HG02943 (cell line): Measurements from ENCODE around the gene LAMA2.

ENCODE experiments used
- ATAC-seq: cut with Tn5 transposase; IDR thresholded peaks from one replicate; pipeline ENCODE4 v1.9.1; 2021; ENCODE audit warnings: mild to moderate bottlenecking, low read depth, moderate library complexity; ENCODE audit not compliant: unreplicated experiment

The LAMA2 gene

DNA sequence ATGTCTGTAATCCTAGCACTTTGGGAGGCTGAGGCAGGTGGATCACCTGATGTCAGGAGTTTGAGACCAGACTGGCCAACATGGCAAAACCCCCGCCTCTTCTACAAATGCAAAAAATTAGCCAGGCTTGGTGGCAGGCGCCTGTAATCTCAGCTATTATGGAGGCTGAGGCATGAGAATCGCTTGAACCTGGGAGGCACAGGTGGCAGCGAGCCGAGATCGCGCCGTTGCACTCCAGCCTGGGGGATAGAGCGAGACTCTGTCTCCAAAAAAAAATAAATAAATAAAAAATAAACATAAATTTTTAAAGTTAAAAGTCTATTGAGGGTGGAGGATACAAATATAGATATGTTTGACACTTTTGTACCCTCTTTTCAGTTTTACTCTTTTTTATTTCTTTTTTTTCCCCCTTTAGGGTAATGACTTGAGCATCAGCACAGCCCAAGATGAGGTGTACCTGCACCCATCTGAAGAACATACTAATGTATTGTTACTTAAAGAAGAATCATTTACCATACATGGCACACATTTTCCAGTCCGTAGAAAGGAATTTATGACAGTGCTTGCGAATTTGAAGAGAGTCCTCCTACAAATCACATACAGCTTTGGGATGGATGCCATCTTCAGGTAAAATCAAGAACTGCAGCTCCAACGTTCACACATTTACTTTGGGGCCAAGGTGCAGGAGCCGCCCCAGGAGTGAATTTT, 368.9 kb downstream of the LAMA2 start:
- ATAC-seq = peak; percentile 90

DNA sequence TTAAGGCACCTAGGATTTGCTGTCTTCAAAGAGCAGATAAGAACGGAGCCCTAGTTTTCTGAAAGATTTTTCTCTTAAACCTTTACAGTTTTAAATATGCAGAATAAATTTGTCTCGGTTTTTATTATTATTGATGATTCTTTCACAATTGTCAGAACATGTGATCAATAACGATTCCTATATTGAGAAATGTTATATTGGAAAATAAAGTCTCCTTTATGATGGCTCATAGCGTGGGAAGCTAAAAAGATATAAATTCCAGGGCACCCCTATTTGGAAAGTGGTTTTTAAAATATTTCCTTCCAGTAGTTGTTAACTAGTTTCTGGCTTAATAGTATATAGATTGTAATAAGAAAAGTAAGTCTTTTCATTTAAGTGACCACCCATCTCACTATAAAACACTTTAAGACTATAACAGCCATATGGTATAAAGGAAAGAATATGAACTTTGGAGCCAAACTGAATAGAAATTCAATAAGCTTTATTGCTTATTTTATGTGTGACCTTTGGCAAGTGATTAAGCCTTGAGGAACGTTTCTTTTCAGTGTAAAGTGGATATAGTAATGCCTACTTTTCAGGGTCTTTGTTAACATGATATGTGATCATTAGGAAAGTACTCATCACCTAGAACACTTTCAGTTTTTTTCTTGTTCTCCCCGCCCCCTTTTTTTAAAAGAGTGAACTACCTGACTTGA, 369.6 kb downstream of the LAMA2 start:
- no peak for ATAC-seq

DNA sequence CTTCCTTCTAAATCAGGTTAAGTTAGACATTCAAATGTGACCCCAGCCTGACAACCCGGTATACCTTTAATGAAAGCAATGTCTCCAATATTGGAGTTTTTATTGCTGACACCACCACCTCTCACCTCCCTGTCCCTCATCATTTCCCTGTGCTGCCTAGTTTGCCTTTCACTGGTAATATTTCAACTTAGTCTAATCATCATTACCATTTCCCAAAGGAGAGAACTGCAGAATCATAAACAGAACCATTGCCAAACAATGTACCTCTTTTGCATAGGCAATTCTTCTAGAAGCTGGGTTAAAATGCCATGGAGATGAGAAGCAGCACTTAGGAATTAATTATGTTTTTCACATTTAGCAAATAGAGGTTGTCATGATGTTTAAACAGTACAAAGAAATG, 370.3 kb downstream of the LAMA2 start:
- ATAC-seq = no peak

DNA sequence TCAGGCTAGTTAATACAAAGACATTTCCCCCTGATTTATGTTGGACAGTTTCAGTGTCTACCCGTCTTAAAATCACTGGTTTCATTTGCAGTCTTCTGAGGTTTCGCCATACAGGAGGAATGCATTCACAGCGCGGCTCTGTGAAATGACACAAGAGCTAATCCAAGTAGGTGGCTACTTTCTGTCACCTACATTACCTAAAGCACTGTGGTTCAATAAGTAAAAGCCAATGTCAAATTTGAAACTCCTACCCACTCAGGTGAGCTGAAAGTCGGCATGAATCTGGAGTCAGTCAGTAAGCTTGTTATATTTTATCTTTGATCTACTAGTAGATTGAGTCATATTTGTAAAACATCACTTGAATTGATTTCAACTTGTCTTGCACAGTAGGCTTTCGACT, 370.8 kb downstream of the LAMA2 start:
- no peak for ATAC-seq

DNA sequence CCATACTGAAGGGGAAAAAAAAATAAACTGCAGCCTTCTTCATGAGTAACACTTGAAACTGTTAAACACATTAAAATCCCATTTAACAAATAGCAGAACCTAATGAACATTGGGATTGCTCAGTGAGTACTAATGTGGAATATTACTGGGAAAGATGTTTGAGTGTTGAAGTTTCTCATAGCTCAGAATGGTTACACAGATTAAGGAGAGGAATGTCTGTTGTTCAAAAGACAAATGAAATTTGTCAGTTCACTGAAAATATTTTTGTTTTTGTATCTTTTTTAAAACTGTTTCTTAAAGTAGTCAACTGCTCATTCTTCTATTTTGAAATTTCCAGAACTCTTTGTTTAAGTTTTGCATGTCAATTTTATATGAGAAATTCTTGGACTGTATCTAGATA, 374.3 kb downstream of the LAMA2 start:
- ATAC-seq = no peak

DNA sequence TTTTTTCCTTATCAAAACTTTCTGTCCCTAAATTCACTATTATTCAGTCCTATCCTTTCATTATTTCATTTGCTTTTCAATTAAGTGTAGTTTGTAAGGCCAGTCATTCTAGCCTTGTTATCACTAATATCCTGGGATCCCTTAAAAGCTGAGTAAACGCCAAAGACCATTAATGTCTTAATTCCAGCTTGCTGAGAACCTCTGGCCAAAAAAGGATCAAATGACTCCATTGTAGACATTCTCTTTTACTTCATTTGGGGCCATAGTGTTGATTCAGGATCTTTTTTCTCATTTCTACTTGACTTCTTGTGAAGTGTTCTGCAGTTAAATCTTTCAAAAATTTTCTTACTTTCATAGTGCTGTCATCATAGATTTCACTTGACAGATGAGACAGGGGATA, 379.7 kb downstream of the LAMA2 start:
- ATAC-seq = no peak

DNA sequence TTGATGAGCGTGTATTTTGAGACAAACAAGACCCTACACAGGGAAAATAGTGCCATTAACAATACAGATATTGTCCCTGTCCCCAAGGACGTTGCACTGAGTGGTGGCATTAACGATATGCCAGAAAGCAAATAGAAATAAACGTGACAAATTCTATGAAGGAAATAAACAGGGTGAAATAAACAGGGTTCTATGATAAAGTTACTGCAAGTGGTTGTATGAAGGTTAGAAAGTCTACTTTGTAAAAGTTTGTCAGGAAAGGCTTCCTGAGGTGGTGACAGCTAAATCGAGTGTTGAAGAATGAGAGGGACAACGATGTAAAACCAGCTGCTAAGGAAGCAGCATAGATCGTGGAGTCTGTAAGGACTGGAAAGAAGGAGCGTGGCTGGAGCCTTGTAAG, 380.2 kb downstream of the LAMA2 start:
- no peak for ATAC-seq

DNA sequence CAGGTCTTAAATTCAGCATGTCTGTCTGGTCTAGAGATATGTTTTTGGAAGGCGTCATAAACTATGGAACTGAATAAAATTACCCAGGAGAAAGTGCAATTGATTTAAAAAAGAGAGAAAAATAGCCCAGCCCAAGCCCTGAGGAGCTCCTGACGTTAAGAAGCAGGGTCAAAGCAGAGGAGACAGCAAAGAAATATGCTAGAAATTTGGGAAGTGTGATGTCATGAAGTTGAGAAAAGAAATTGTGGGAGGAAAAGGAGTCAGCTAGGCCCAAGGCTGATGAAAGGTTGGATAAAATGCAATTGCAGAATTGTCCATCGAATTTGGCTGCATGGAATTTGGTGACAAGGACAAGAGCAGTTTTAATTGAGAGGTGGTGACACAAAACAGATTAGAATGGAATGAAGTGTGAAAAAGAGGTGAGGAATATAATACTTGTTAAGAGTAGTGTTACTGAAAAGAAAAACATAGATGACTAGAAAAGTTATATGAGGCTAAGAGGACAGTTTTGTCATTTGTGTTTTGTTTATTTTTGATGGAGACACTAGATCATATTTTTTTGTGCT, 381.6 kb downstream of the LAMA2 start:
- no peak for ATAC-seq

DNA sequence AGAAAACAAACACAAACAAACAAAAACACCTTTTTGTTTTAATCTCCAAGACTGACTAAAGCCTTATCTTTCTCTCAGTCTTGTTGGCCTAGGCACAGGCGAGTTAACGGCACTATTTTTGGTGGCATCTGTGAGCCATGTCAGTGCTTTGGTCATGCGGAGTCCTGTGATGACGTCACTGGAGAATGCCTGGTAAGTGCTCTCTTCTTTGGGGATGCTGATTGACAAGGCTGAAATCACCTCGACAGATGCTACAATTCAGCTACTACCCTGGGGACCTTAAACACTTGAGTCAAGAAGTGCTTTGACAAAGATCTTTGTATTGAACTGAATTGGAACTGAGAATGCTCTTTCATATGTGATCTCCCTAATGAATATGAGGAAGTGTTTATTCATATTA, 384.1 kb downstream of the LAMA2 start:
- ATAC-seq = no peak

DNA sequence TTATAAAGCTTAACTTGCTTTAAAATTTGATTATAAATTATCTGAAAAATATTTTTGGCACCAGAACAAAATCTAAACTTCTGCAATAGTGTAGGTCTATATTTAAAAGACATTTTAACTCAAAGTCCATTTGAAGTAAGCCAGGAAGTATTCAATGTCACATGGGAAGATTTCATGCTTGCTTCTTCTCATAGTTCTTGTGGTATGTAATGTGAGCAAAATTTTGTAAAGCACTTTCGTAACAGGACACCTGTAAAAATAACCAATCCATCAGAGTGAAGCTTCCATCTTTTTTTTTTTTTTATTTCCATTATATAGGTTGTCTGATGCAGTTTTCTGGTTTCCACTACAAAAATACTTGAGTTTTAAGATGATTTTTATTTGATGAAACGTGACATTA, 386.1 kb downstream of the LAMA2 start:
- ATAC-seq = no peak

DNA sequence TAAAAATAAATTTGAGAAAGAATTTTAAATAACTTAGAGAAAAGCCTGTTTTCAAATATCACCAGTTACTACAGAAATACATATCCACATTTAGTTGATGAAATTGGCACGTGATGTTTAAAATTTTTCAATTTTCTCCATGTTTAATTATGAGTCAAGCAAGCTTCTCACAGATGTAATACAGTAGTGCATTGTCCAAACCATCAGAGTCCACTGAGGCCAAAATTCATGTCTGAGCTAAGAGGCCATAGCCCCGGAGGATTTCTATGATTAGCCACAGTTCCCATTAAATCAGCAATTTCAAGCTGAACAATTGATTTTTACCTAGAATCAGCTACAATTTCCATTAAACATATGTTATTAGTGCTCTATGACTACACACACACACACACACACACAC, 387.0 kb downstream of the LAMA2 start:
- ATAC-seq = no peak

DNA sequence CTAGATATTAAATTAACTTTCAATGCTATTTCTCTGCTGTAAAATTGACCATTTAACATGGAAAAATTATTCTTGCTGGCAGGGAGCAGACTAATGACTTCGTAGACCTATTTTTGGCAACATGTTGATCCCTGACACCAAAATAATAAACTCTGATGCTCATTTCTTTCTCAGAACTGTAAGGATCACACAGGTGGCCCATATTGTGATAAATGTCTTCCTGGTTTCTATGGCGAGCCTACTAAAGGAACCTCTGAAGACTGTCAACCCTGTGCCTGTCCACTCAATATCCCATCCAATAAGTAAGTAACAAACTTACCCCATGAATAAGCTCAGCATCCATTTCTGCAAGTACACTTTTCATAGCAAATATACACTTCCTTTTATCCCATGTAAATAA, 387.5 kb downstream of the LAMA2 start:
- ATAC-seq = no peak

DNA sequence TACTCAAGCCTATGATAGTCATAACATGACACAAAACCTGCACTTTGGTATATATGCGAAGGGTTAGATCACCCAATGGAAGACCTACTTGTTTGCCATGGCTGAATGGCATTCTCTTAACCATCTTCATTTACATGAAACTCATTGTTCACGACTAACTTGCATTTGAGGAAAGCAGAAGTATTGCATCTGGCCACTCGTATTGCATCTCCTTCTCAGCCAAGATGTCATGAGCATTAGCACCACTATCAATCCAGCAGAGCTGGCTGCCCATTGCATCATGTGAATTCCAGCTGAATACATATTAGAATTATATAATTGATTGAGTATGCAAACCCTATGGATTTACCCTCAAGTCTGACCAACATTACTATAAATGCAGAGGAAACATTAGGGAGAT, 390.2 kb downstream of the LAMA2 start:
- no peak for ATAC-seq

DNA sequence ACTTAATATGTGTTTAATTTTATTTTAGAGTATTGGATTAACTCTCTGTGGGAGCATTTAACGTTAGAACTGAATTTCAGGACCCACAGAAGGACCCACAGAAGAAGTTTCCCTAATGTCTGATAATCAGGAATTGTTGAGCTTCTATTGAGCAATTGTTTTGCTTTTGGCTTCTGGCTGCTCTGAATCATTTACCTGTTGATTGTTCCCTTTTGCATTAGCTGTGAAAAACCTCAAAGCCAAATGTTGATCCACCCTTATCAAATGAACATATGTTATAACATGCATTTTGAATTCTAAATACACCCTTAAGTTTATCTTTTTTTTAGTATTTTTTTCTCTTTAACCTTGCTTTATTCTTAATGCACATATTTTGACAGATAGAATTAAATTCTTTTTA, 393.5 kb downstream of the LAMA2 start:
- ATAC-seq = no peak

DNA sequence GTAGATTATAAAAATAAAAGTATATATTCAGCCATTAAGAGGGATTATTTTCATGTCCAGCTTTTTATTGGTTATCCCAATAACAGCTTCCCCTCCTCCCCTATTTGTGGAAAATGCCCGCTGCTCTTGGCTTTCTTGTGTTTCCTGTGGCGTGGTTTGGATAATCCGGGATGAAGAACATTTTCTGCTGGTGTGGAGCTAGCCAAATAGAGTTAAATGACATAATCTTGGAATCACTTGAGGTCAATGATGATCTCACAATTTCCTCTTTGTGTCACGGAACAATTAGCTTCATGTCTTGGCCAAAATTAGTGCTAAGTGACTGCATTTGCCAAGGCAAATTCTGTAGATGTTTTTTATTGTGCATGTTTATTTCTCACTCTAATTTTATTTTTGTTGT, 394.0 kb downstream of the LAMA2 start:
- no peak for ATAC-seq

DNA sequence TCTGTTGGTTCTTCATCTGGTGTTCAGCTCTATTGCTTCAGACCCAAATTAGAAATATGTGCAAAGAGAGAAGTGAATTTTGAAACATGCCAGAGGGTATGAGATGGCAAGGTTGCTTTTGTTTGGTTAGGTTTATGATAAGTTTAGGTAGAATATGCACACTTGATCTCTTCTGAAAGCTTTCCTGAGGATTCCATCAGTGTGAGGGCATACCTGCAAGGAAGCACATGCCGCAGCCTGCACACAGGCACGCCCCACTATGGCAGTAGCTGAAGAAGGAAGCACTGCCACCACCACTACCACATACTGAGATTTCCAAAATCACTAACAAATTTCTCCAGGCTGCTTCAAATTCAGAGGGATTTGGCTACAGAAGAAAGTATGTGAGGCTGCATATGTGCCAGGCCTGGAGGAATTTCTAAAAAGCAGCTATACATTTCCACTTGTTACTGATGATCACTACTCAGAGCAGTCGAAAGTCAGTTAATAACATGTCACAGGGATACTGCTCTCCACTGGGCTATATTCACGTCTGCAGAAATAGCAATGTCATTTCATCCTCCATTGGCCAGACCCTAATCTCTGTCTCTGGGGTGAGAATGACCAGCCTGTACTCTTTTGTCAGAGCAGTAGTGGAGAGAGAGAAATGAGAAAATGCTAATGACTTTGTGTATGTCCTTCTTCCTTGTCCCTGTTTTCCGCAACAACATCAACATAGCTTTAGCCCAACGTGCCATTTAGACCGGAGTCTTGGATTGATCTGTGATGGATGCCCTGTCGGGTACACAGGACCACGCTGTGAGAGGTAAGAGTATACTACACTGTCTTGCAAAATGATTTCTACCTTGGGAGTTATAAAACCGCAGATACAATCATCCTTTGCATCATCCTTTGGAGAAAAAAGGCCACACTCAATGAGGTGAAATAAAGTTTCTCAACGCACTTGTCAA, 396.7 kb downstream of the LAMA2 start:
- no peak for ATAC-seq

DNA sequence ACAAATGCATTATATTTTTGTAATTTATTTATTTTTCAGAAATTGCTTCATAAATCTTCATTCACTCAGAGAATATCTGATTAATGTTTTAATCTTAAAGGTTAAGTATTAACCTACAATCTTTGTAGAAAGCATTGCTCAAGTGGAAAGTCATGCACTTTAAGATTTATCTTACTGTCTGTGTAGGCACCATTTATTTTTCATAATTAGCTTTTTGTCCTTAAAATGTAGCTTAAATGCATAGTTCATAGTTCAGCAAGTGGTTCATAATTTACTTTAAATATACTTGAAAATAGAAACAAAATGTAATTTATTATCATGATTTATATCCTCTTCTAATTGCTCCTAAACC, 397.3 kb downstream of the LAMA2 start:
- ATAC-seq = no peak

DNA sequence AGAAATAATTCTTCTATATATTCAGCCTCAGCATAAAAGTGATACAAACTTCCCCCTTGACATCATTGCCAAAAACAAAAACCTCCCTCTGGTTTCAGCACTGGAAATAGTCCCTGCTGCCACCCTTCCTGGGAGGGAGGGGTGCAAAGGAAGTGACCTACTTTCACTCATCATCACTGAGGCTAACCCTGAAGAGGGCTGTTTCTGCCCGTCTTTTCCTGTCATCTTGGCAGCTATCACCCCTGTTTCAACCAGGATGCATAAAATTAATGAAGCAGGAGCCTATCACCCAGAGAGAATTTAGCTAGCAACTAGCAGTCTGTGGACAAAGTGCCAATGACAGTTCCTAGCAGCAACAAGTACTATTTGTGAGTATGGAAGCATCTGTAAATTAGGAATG, 397.8 kb downstream of the LAMA2 start:
- no peak for ATAC-seq

DNA sequence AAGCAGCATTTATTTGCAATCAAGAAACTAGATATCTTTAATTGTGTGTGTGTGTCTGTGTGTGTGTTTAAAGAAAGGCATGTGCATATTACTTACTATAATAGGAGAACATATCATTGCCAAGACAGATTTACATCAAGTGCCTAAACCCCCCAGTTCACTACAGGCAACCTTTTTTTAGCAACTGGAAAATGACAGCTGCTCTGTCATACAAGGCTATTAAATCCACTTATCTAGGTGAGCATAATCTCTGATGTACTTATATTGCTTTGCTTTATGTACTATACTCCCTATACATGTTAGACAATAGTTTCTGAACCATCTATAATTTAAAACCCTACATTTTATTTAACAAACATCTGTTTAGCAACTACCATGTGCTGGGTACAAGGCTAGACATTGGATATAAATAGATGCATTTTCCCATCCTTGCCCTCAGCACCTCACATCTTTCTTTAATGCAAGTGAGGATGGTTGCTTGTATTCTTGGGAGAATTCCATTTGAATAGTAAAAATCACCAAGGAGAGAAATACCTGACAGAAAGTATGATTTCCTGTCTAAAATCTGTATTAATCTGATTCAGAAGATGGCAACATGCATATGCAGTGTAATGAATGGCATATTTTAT, 398.3 kb downstream of the LAMA2 start:
- ATAC-seq = no peak

DNA sequence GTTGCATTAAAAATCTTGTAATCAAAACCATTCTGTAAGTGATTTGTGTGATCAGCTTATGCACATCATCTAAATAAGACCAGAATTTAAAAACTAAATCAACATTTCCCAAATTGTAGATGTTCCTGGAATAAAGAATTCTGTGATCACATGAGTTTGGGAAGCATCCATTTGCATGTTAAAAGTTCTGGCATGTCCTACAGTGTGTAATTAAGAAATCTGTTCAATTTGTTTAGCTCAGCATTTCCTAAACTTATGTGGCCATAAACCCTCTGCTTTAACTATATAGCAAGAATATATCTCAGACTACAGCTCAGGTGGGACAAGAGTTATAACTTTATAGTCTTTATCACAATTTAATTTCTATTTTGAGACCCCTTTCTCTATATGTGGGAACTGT, 399.1 kb downstream of the LAMA2 start:
- ATAC-seq = no peak

DNA sequence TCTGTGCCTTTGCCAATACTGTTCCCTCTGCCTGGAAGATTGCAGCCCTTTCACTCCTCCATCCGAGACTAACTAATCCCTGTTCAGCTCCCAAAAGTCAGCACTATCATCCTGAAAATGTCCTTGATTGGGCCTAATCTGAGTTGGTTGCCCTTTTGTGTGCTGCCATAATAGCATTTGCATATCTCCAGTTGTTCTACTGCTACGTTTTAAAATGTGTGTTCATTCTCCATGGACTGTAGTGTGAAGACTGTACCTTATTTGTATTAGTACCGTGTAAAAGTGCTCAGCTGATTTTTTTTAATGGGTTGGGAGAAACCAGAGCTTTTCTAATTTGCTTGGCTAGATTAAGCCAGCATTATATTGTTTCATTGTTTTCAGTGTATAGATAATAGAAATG, 401.3 kb downstream of the LAMA2 start:
- ATAC-seq = no peak
